ENCODE measurements around the gene RERE.

RERE gene

DNA sequence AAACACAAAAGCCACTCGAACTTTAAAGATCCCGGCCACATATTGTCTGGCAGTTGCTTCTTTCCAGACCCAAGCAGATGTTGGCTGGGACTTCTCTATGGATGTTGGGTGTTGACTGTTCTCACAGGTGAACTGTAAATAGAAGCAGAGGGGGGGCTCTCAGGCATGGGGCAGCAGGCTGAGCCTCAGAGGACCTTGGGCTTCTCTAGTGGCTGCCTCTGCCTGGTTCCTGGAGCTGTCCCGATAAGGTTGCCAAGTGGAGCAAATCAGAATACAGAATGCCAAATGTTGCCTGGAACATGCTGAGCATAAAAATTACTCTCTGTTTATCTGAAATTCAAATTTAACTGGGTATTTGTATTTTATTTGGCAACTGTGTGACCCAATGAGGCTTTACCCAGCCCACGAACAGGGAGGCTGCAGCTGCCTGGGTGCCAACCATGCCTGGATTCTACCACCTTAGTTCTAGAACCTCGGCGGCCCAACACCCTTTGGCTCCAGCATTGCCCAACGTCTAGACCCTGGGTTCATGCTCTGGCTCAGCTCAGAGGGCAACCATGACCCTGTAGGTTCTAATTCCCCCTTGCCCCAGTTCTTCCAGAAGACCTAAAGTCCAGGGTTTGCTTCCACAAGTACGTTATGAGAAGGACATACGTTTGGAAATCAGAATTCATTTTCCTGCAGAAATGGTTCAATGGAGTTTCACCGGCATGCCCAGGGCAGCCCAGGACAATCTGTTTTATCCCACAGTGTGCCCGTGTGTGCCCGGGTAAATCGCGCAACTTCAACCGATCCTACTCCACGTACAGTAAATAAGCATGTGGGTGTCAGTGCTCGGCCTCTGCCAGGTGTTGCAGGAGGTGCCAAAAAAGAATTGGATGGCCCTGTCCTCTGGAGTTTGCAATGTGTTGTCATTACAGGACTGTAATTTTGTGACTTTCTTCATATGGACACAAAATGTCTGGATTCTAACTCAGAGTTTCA is 504.9 kb downstream of the RERE start:
- DNase-seq = no peak

DNA sequence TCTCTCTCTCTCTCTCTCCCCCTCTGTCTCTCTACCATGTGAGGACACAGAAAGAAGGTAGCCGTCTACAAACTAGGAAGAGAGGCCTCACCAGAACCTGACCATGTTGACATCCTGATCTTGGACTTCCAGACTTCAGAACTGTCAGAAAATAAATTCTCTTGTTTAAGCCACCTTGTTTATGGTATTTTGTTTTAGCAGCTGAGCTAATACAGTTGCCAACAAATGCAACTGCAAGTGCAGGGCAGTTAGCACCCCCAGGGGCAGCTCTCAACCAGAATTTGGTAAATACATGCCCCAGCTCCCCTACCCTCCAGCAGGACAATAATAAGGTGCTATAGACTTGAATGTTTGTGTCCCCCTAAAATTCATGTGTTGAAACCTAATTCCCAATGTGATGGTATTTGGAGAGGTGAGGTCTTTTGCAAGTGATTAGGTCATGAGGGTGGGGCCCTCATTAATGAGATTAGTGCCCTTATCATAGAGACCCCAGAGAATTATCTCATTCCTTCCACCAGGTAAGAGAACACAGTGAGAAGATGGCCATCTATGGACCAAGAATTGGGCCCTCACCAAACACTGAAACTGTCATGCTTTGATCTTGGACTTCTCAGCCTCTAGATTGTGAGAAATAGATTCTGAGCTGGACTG is 506.2 kb downstream of the RERE start:
- DNase-seq = no peak

DNA sequence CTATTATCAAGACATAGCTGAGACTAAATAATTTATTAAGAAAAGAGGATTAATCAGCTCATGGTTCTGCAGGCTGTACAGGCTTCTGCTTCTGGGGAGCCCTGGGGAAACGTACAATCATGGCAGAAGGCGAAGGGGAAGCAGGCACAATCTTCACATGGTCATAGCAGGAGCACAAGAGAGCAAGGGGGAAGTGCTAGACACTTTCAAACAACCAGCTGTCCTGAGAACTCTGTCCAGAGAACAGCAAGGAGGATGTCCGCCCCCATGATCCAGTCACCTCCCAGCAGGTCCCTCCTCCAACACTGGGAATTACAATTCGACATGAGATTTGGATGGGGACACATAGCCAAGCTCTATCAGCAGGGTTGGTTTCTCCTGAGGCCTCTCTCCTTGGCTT is 509.8 kb downstream of the RERE start:
- DNase-seq = no peak

DNA sequence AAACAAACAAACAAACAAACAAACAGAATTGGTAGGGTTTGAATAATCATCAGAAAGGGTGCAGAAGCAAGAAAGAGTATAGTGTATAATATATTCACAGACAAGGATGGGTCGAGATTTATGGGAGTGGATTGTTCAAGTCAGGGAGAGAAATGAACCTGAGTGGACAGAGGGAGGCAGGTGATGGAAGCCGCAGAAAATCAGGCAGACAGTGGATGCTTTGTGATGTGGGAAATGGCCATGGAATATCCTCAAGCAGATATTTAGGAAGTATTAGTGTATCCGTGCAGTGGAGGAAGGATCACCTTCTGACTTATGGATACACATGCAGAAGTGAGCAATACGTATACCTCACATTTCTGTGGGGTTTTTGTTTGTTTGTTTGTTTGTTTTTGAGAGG is 513.6 kb downstream of the RERE start:
- DNase-seq = no peak

DNA sequence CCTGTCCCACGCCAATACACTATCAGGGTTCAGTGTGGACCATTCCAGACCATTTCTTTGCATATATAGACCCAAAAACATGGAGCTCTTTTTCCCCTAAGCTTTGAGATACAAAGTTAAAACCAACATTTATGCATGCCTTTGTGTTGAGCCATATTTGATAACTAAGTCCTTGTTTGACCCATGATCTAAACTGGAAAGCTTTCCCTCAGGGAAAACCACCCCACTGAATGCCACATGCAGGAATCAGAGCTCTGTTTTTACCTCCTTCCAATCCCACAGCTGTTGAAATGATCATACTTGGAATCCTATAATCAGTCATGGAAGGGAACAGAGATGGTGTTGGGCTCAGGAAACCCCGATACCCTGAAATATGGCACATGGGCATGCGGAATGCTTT is 514.3 kb downstream of the RERE start:
- DNase-seq = no peak
